Measurements from ENCODE around the gene APELA.
"Not testable (repeated sequence)": the region's sequence is repeated elsewhere in the genome, so short reads cannot be mapped to it uniquely, and the experiment has no call there.

The APELA gene

GRCh38 chr4:164927101-164927500 is 50.1 kb downstream of the APELA start:
- not testable (repeated sequence) for DNase-seq

- no peak for DNase-seq
Measured at GRCh38 chr4:164930647-164931046, 53.7 kb downstream of the APELA start.

GRCh38 chr4:164931551-164932324 is 54.8 kb downstream of the APELA start:
- DNase-seq = no peak

GRCh38 chr4:164933244-164933643 is 56.3 kb downstream of the APELA start:
- DNase-seq = no peak

- no peak for DNase-seq
Measured at GRCh38 chr4:164935363-164935762, 58.4 kb downstream of the APELA start.

GRCh38 chr4:164935865-164936606 is 59.1 kb downstream of the APELA start:
- not testable (repeated sequence) for DNase-seq

GRCh38 chr4:164937576-164938270 is 60.7 kb downstream of the APELA start:
- DNase-seq = no peak

- no peak for DNase-seq
Measured at GRCh38 chr4:164943192-164943591, 66.2 kb downstream of the APELA start.

GRCh38 chr4:164945146-164945545 is 68.2 kb downstream of the APELA start:
- no peak for DNase-seq

- no peak for DNase-seq
Measured at GRCh38 chr4:164946810-164947209, 69.8 kb downstream of the APELA start.

Data from GDM1 (cell line).